ENCODE results near the gene TCF20. TPM values are rescaled to one million over a fixed set of nuclear protein-coding genes. Genes with fewer than 3 reads are reported as not detected.

TCF20 gene
- total and polyA plus RNA-seq, 2 donors from 2014 or later = 6.1 to 63.6 TPM

- Histone ChIP-seq H3K4me3 (ENCODE audit: low read length in 3 of 3) (no peak overlapping the region), H3K27ac (ENCODE audit: low read depth in 2 of 2, low read length in 2 of 2) (no peak overlapping the region), H3K4me1 (ENCODE audit: control insufficient read depth in 2 of 3, insufficient read depth in 2 of 3, low read depth in 1 of 3, low read length in 3 of 3) (peaks cover 0 to 7% (median 4%) of the 10 kb centered on the region in 3 donors), H3K9me3 (ENCODE audit: control insufficient read depth in 2 of 3, insufficient read depth in 1 of 3, low read length in 3 of 3) (no peaks in the 10 kb centered on the region), H3K27me3 (ENCODE audit: control insufficient read depth, insufficient read depth, low read length) (no peaks in the 10 kb centered on the region), H3K36me3 (ENCODE audit: control insufficient read depth in 2 of 3, insufficient read depth in 3 of 3, low read length in 3 of 3) (no peaks in the 10 kb centered on the region), H3K9ac (ENCODE audit: low read length in 3 of 3) (no peak overlapping the region)
- no peak for DNase-seq
- intact Hi-C loops (cut with DNase I) = no loop called here
- no peak for FAIRE-seq
- TF ChIP-seq, protein P1, sequence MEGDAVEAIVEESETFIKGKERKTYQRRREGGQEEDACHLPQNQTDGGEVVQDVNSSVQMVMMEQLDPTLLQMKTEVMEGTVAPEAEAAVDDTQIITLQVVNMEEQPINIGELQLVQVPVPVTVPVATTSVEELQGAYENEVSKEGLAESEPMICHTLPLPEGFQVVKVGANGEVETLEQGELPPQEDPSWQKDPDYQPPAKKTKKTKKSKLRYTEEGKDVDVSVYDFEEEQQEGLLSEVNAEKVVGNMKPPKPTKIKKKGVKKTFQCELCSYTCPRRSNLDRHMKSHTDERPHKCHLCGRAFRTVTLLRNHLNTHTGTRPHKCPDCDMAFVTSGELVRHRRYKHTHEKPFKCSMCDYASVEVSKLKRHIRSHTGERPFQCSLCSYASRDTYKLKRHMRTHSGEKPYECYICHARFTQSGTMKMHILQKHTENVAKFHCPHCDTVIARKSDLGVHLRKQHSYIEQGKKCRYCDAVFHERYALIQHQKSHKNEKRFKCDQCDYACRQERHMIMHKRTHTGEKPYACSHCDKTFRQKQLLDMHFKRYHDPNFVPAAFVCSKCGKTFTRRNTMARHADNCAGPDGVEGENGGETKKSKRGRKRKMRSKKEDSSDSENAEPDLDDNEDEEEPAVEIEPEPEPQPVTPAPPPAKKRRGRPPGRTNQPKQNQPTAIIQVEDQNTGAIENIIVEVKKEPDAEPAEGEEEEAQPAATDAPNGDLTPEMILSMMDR (IDR thresholded peaks at IDR 0.05; ENCODE audit: borderline replicate concordance, extremely low read depth, insufficient read depth) = no peak
These were observed 12.3 kb downstream of the TCF20 start for GRCh38 chr22:42258126-42258525.

GRCh38 chr22:42257386-42257785, 13.1 kb downstream of the TCF20 start:
- H3K9me3 ChIP-seq (ENCODE audit: control insufficient read depth in 2 of 3, insufficient read depth in 1 of 3, low read length in 3 of 3) = no peaks in the 10 kb centered on the region

DNA sequence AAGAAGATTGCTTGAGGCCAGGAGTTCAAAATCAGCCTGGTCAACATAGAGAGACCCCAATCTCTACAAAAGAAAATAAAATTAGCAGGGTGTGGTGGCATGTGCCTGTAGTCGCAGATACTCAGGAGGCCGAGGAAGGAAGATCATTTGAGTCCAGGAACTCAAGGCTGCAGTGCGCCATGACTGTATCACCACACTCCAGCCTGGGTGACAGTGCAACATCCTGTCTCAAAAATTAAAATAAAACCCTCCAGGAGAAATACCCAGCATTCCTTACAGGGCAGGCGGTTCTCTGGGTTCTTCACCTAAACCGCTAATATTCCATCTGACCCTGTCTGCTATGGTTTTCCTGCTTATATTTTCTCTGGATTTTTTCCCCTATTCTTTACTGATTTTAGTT, 13.5 kb downstream of the TCF20 start:
- no peaks in the 10 kb centered on the region for H3K27me3 ChIP-seq (ENCODE audit: control insufficient read depth, insufficient read depth, low read length)
- no peak for FAIRE-seq
- intact Hi-C loops (cut with DNase I) = no loop called here

More at GRCh38 chr22:42257386-42257785, 13.1 kb downstream of the TCF20 start:
- H3K27ac ChIP-seq (ENCODE audit: low read depth in 2 of 2, low read length in 2 of 2) = no peak overlapping the region
- DNase-seq (no peak), FAIRE-seq (no peak)
- H3K27me3 ChIP-seq (ENCODE audit: control insufficient read depth, insufficient read depth, low read length) = no peaks in the 10 kb centered on the region
- H3K9ac ChIP-seq (ENCODE audit: low read length in 3 of 3) = no peak overlapping the region
- peaks cover 0 to 4% (median 2%) of the 10 kb centered on the region in 3 donors for H3K4me1 ChIP-seq (ENCODE audit: control insufficient read depth in 2 of 3, insufficient read depth in 2 of 3, low read depth in 1 of 3, low read length in 3 of 3)
- H3K36me3 ChIP-seq (ENCODE audit: control insufficient read depth in 2 of 3, insufficient read depth in 3 of 3, low read length in 3 of 3) = no peaks in the 10 kb centered on the region
- no peak overlapping the region for H3K4me3 ChIP-seq (ENCODE audit: low read length in 3 of 3)
- TF ChIP-seq, protein P1 (IDR thresholded peaks at IDR 0.05; ENCODE audit: borderline replicate concordance, extremely low read depth, insufficient read depth) = no peak
- intact Hi-C loops (cut with DNase I) = no loop called here

More for the DNA sequence above, 13.5 kb downstream of the TCF20 start:
- Histone ChIP-seq H3K9me3 (ENCODE audit: control insufficient read depth in 2 of 3, insufficient read depth in 1 of 3, low read length in 3 of 3) (no peaks in the 10 kb centered on the region), H3K36me3 (ENCODE audit: control insufficient read depth in 2 of 3, insufficient read depth in 3 of 3, low read length in 3 of 3) (no peaks in the 10 kb centered on the region), H3K4me1 (ENCODE audit: control insufficient read depth in 2 of 3, insufficient read depth in 2 of 3, low read depth in 1 of 3, low read length in 3 of 3) (peaks cover 0 to 4% (median 2%) of the 10 kb centered on the region in 3 donors), H3K27ac (ENCODE audit: low read depth in 2 of 2, low read length in 2 of 2) (no peak overlapping the region), H3K9ac (ENCODE audit: low read length in 3 of 3) (no peak overlapping the region), H3K4me3 (ENCODE audit: low read length in 3 of 3) (no peak overlapping the region)
- TF ChIP-seq, protein P1 (IDR thresholded peaks at IDR 0.05; ENCODE audit: borderline replicate concordance, extremely low read depth, insufficient read depth) = no peak
- no peak for DNase-seq
